LHCN-M2 (cell line): Measurements from ENCODE around the gene TOP1. TPM values are rescaled to one million over a fixed set of nuclear protein-coding genes. Genes with fewer than 3 reads are reported as not detected.
A peak's percentile ranks its signal among the peaks of the same experiment; 100 is the strongest.

Experiments
- DNase-seq: peaks from one replicate; pipeline ENCODE4 v3.0.0-alpha.2; 2012; ENCODE audit warnings: low read depth
- total RNA-seq: library from RNA; depleted of rRNA; stranded (reverse); fragments of >200 nt; gene quantifications from 2 replicates; pipeline ENCODE4 v1.2.3, GENCODE V29; 2014

Gene TOP1
- total RNA-seq, 1 experiment from 2014 or later, result 37.4 TPM

DNA sequence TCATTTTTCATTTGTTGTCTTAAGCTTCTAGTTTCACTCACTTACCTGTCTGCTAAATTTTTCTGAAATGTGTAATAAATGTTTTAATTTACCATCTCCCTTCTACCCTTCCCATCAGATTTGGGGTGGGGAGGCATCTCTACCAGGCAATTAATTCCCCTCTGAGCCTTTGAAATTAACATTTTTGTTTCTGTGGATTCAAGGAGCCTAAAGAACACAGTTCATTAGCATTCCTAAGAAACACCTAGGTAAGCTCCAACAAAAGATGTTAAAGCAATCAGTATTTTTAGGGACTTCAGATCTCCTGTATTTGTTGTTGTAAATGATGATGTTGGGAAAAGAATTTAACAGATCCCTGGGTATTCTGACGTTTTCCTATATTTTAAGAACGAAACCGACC, 6.6 kb downstream of the TOP1 start:
- DNase-seq, result no peak

DNA sequence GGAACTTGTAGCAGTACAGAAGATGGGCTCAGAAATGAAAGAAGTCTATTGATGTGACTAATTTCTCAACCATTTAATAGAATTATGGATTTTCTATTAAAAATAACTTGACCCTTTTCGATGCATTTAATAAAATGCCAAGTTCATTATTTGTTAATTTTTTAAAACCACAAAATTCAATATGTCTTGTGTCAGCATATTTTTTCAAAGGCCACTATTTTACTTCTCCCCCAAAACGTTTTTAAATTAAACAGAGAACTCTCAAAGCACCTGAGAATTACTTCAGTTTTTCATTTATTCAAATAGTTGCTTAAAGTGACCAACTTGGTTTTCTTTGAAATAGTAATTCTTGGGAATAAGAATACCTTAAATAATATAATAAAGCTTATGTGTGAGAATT, 8.6 kb downstream of the TOP1 start:
- DNase-seq, result no peak

DNA sequence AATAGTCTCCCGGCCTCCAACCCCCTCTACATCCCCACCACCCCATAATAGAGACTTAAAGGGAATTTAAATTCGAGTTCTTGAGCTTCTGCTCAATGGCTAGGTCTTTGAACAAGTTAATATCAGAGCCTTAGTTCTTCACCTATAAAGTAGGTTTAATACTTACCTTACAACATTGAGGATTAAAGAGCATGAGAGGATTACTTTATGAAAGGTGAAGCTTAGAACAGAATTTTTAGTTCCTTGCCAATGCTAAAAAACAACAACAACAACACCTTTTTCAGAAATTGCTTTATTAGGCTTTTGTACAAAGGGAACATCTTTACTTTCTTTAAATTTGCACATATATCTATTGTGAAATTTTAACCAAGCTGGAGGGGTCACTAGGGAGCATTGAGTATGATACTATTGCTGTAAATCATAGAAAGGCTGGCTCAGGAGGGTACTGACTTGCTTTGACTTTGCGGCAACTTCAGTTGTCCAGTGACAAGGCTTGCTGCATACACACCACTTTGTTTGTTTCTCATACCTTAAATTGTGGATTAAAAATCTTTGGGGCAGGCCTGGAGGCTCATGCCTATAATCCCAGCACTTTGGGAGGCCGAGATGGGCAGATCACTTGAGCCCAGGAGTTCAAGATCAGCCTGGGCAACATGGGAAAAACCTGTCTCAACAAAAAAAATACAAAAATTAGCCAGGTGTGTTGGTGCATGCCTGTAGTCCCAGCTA, 9.7 kb downstream of the TOP1 start:
- DNase-seq, result no peak

DNA sequence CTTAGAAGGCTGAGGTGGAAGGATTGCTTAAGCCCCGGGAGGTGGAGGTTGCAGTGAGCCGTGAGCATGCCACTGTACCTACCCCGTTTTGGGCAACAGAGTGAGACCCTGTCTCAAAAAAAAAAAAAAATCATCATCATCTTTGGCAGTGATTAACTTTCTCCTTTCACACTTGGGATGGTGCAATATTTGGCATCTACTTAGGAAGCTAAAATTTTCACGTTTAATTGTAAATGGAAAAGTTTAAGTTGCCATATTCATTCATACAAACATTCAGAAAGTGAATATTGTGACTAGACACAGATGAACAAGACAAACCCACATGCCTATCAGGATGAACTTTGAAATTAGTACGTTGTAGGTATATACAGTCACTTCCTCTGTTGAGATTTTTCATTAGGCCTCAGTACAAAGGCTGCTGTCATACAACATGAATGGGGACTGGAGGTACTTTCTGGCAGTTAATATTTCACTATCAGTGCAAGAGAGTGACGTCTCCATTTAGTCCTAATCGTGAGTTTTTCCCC, 10.3 kb downstream of the TOP1 start:
- DNase-seq, result no peak

DNA sequence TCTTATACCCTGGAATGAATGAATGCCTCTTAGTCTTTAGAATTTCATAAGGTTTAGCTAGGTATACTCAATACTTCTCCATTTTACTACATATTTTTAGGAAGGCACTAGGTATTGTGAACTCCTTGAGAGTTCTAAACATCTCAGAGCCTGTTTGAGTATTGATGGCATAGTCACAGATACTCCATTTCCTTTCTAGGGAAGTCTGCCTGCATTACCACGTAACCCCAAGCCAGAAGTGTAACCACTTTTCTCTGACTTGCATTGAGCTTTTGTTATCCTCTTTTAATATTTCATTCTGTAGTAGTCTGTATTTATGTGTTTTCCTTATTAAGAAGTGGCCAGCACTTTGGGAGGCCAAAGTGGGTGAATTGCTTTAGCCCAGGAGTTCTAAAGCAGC, 12.2 kb downstream of the TOP1 start:
- no peak for DNase-seq

DNA sequence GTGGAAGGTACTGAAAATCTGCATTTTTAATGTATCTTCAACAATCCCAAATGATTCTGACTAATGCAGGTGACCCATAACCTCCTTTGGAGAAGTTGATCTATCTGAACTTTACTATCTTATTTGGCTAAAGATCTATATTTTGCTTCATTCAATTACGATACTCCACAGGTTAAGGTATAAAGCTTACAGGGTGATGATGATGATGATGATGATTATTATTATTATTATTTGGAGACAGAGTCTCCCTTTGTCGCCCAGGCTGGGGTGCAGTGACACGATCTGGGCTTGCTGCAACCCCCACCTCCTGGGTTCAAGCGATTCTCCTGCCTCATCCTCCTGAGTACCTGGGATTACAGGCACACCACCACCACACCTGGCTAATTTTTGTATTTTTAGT, 13.1 kb downstream of the TOP1 start:
- no peak for DNase-seq

DNA sequence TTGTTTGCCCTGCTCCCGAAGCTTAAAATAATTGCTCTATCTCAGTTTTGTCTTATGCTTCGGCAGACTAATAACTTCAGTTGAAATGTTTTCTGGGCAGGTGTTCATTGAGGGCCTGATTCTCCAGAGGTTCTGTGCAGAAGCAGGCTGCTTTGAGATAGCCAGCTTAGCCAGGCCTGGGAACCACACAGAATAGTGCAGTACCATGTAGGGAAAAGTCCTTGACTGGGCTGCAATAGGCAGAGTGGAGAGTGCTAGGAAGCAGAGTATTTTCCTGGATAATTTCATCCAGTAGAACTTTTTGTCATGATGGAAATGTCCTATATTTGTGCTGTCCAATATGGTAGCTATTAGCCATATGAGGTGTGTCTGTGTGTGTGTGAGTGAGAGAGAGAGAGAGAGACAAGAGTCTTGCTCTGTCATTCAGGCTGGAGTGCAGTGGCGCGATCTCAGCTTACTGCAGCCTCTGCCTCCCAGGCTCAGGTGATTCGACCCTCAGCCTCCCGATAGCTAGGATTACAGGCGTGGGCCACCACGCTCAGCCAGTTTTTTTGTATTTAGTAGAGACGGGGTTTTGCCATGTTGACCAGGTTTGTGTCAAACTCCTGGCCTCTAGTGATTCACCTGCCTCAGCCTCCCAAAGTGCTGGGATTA, 15.9 kb downstream of the TOP1 start:
- DNase-seq, result no peak

DNA sequence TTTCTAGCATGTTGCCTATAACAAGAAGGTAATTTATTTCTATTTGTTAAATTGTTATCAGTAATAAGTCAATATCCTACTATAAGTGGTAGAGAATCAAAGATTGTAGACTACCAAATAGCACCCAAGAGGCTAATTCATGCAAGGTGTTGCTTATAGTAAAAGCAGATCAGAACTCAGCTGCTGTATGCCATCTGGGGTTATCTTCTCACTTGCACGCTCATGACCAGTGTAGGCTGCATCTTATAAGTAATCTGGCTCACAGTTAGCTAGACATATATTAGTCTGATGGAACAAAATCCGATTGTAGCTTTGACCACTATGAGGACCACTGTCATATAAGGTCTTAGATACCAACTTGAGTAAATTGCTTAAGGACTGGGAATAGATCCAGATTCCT, 17.0 kb downstream of the TOP1 start:
- DNase-seq, result no peak

DNA sequence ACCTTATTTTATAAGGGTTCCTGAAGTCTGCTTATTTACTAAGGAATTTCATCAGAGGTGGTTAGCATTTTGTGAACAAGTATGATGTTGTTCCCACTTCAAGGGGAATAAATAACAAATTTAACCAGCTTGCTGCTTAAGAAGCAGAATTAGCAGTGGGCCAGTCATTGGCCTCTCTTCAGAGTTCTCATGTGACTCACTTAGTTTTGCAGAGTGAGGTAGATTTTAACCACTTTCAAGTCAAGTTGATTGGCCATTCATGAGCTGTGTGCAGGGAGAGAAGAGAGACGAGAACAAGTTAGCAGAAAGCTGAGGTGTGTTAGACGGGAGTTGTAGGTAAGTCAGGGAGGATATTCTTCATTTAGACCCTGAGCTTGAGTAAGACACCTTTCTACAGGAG, 18.1 kb downstream of the TOP1 start:
- peak; percentile 33 for DNase-seq

DNA sequence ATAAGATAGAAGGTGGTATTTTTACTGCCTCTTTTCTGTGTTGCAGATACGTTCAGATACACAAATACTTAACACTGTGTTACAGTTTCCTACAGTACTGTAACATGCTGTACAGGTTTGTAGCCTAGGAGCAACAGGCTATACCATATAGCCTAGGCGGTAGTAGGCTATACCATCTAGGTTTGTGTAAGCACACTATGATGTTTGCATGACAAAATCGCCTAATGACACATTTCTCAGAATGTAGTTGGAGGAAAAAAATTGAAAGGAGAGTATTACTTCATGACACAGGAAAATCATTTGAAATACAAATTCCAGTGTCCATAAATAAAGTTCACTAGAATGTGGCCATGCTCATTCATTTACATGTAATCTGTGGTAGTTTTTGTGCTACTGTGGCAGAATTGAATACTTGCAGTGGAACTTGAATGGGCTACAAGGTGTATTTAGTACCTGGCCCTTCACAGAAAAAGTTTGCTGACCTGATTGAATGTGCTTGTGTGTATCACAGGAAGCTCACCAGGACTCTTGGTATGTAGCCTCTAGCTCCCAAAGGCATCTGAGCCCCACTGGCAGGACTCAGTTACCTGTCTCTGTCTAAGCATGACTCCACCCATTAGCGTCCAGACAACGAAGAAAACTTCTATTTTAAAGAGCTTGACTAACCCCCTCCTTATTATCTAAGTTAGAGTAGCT, 18.8 kb downstream of the TOP1 start:
- DNase-seq, result no peak

DNA sequence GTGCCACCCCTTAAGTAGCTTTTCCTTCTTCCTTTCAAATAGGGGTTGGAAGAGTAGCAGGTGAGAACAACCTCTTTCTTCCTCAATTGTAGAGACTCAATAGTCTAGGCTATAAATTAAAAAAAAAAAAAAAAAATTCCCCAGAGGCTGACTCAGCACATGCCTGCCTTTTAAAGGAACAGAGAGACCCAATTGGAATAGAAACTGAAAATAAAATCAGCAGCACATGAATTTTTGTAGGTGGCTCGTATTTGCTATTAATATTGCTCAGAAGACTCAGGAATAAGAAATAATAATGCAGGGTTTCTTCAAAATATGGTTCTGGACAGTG, 19.3 kb downstream of the TOP1 start:
- peak; percentile 60 for DNase-seq

DNA sequence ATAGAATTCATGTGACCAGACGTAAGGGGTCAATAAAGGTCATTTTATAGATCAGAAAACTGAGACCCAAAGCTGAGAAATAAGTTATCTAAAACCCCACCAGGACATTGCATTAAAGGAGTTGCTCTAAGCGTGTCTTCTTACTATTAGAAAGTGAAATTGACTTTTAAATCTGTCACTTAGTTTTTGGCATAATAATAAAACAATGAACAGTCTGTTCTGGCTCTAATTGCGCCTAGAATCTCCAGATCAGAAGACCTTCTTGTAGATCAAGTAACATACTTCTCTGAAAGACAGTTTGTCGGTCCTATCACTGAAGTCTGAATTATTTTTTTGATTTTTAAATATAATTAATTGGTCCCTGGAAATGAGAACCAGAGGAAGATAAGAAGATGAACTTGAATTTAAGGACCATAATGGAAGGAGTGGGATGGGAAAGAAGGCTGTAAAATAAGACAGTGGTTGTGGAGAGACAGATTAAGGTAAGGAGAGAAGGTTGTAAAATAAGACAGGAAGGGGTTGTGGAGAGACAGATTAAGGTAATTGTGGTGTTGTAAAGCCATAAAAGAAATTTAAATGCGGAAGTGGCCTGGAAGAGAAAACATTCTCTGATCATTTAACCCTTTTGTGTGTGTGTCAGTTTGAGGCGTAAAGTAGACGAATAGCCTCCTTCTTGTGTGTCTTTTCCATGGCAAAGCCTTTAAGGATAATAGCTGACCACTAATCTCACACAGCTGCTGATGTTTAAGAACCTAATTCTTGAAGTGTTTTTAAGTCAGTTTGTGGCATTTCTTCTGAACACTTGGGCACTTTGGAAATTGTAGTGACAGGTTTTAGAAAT, 20.1 kb downstream of the TOP1 start:
- peak; percentile 74 for DNase-seq

DNA sequence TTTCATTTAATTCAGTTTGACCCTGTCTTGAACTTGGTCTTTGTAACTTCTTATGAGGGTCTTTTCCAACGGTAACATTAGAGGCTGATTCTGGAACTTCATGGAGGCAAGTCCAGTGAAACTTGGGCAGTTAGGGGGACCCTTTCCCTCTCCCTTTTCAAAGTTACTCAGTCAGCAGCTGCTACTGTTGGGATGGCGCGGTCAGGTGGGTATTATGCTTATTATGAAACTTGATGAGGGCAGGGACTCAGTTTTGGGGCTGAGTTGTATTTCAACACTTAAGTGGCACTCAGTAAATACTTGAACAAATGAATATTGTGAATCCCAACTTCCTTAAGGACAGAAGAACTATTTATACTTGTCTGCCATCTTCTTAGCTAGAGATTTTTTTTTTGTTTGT, 20.8 kb downstream of the TOP1 start:
- peak; percentile 54 for DNase-seq

DNA sequence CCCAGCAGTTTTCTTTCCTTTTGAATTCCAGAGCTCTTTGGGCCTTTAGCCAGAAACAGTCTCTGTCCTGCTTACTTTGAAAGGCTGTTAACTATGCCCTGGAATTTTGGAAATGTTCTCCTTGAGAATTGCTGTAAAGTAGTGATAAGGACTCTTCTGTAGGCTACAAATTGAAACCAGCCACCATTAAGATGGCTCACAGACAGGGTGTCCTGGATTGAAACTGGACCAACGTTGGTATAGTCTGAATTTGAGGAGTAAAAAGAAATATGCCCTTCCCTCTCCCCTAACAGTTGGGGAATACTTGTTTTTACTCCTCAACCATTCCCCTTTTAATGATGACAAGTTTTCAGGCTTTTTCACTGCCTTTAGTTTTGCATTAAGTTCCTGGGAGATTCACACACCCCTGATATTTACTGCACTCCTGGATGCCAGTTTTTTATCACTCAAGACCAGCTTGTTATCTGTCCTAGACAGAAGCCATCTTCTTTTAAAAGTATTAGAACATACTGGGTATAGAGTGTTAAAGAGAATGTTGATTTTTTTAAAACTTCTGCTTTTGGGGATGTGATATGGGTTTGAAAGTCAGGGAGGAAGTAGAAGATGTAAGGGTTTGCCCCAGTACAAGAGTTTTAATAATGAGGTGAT, 21.9 kb downstream of the TOP1 start:
- DNase-seq, result no peak

DNA sequence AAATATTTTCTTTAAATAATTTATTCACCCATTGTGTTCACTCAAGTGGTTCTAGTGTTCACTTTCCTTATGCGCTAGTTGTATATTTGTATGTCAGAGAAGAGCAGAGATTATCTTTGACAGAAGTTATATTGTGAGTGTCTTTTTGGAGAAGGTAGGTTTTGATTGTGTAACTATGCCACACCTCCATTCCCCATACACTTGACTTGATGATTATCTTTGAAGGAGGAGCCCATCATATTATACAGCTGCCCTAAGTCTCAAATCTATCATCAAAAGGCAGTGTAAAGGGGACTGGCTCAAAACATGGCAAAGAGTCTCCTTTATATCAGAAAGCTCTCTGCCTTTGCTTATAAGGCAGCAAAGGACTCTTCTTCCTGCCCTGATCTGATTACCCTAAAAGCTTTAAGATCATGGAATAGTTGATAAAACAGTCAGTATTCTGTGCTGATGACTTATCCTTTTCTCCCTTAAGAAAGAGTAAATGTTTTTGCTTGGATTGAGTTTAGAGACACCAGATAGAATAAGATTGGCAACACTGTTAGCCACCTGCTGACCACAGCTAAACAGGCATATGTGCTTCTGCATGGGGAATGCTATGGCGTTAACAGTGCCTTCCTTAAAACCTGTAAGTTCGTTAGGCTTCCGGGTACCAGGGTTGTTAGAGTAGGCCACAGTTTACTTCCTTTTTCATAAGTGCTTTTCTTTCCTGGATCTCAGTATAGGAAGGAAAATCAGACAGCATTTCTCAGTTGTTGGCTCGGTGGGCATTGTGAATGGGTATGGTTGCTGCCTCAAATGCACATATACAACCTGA, 22.6 kb downstream of the TOP1 start:
- DNase-seq, result no peak

DNA sequence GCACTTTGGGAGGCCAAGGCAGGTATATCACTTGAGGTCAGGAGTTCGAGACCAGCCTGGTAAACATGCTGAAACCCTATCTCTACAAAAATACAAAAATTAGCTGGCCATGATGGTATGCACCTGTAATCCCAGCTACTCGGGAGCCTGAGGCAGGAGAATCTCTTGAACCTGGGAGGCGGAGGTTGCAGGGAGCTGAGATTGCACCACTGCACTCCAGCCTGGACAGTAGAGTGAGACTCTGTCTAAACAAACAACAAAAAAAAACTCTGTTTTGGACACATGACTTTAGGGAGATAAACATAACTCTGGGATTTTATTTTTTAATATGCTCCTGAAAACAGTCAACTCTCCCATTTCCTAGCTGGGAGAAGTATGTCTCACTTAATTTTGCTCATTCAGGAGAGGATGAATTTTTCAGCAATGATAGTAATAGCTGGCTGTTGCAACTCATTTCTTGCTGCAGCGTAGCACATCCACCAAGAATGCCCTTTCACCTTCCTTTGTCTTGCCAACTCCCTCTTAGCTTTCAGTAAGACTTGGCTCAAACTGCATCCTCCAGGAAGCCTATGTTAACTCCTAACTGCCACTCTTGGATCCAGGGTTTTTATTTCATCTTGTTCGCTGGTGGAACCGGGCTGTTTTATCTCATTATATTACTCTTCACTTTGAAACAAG, 24.3 kb downstream of the TOP1 start:
- DNase-seq, result no peak

DNA sequence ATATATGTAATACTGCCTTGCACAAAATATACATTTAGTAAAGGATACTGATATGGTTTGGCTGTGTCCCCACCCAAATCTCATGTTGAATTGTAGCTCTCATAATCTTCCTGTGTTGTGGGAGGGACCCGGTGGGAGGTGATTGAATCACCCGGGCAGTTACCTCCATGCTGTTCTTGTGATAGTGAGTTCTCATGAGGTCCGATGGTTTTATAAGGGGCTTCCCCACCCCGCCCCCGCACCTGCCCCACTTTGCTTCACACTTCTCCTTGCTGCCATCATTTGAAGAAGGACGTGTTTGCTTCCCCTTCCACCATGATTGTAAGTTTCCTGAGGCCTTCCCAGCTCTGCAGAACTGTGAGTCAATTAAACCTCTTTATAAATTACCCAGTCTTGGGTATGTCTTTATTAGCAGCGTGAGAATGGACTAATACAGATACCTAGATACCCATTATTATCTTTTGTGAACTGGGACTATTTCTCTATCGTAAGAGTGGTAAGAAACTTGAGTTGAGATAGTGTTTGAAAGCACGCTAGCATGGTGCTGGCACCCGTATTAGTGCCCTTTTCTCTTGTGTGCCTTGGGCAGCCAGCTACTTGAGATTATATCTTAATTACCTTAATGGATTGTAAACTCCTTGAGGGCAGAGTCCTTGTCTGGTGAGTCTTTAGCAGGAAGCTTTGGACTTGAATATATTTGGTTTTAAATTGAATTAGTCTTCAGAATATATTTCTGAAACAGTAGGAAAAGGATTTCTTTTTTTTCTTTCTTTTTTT, 25.6 kb downstream of the TOP1 start:
- no peak for DNase-seq

DNA sequence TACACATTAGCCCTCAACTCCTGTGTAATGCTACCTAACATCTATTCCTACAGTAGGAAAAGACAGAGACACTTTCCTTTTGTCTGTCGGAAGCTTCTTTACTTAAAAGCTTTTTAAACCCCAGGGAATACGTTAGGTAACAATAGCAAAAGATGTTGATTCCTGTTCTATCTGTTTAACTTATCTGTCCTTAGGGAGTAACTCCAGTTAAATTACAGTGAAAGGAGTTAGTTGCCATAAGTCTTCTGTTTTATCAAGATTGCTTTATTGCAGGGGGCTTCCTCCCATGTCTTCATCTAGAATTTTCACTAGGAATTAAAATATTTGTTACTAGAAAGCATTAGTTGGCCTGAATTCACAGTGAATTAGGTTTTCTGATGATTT, 26.2 kb downstream of the TOP1 start:
- DNase-seq, result no peak

DNA sequence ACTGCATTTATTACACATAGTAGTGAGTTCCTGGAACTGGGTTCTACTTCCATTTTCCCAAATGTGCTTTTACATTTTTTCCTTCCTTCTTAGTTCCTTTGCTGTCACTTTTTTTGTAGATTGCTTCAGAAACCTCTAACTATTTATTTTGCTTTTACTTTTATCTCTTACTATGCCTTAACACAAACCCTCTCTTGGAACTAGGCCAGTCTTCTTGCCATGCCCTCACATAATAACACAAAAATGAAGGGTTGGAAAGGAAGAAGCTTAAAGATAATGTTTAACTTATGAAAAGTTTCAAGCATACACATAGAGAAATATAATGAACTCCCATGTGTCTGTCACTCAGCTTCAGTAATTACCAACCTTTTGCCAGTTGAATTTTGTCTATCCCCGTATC, 27.1 kb downstream of the TOP1 start:
- no peak for DNase-seq
